HepG2 (cell line): ENCODE results near the gene FNDC3B. TPM values are rescaled to one million over a fixed set of nuclear protein-coding genes. Genes with fewer than 3 reads are reported as not detected.

ENCODE experiments used
- ADNP ChIP-seq: sonication (generic); formaldehyde crosslinking; IDR thresholded peaks from 2 replicates; pipeline ENCODE4 v1.4.0; 2020; ENCODE audit warnings: missing genetic modification reagents
- ATRX ChIP-seq: sonication (generic); formaldehyde crosslinking; IDR thresholded peaks from 2 replicates; pipeline ENCODE4 v1.4.0; 2020; ENCODE audit warnings: missing genetic modification reagents, borderline replicate concordance
- GABPB1 ChIP-seq: IDR thresholded peaks from 2 replicates; pipeline ENCODE4 v1.6.1; 2016; ENCODE audit warnings: mild to moderate bottlenecking, missing genetic modification reagents, moderate library complexity, missing compliant biosample characterization
- HHEX ChIP-seq: IDR thresholded peaks from 2 replicates; pipeline ENCODE4 v1.6.1; 2016; ENCODE audit warnings: control low read depth
- NFE2L2 ChIP-seq: fragments of 150-350 bp; IDR thresholded peaks from 2 replicates; pipeline ENCODE4 v1.6.1; 2014; ENCODE audit warnings: low read length
- SRSF1 ChIP-seq: fragments of 200-400 bp; formaldehyde crosslinking; optimal IDR thresholded peaks from 2 replicates; pipeline ENCODE3; 2017; ENCODE audit warnings: mild to moderate bottlenecking, low read depth, low read length, moderate library complexity
- SRY ChIP-seq: sonication (generic); formaldehyde crosslinking; IDR thresholded peaks from 2 replicates; pipeline ENCODE4 v1.8.0; 2022; ENCODE audit warnings: mild to moderate bottlenecking, missing genetic modification reagents
- TCF12 ChIP-seq, 2 experiments: fragments of 450-650 bp in 1 of 2; sonication (generic) in 1 of 2; formaldehyde crosslinking in 1 of 2; IDR thresholded peaks; 2 replicates each; pipeline versions ENCODE4 v1.6.1 to v1.8.0; 2017 to 2022; ENCODE audit warnings: antibody characterized with exemption in 1 of 2, mild to moderate bottlenecking in 1 of 2, missing genetic modification reagents in 1 of 2, moderate library complexity in 1 of 2
- ZMYM2 ChIP-seq: sonication (generic); formaldehyde crosslinking; IDR thresholded peaks from 2 replicates; pipeline ENCODE4 v1.8.0; 2022; ENCODE audit warnings: mild to moderate bottlenecking, missing genetic modification reagents
- ZNF432 ChIP-seq: sonication (generic); formaldehyde crosslinking; IDR thresholded peaks from 2 replicates; pipeline ENCODE4 v1.5.0; 2020; ENCODE audit warnings: missing genetic modification reagents, mild to moderate bottlenecking, borderline replicate concordance
- ZNF569 ChIP-seq: sonication (generic); formaldehyde crosslinking; IDR thresholded peaks from 2 replicates; pipeline ENCODE4 v1.5.0; 2020; ENCODE audit warnings: mild to moderate bottlenecking, missing genetic modification reagents, moderate library complexity, borderline replicate concordance
- ZNF577 ChIP-seq: sonication (generic); formaldehyde crosslinking; IDR thresholded peaks from 2 replicates; pipeline ENCODE4 v1.4.0; 2020; ENCODE audit warnings: mild to moderate bottlenecking, low read depth, missing genetic modification reagents, borderline replicate concordance
- polyA plus RNA-seq, 8 experiments: library from polyadenylated mRNA; depleted of rRNA in 3 of 8; stranded (reverse) in 7 of 8; unstranded in 1 of 8; fragments of >200 nt; fragmentation: Illumina TruSeq in 4 of 8; extraction: Trizol in 4 of 8; gene quantifications; 2 replicates each; pipeline versions ENCODE4 v1.2.1 to v1.2.3, GENCODE V29; 2011 to 2016; ENCODE audit warnings: low read depth in 4 of 8, missing spikeins in 1 of 8, mixed read lengths in 1 of 8; ENCODE audit not compliant: insufficient read depth in 1 of 8
- total RNA-seq, 5 experiments: library from RNA; depleted of rRNA; stranded (reverse); fragments of >200 nt; fragmentation: Illumina TruSeq; extraction: Trizol; gene quantifications; 2 replicates each; pipeline ENCODE4 v1.2.3, GENCODE V29; 2016; ENCODE audit warnings: low read depth in 1 of 5
- TF ChIP-seq, protein P1 (sequence below): sonication (generic); formaldehyde crosslinking; IDR thresholded peaks from 2 replicates; pipeline ENCODE4 v1.5.1; 2020; ENCODE audit warnings: mild to moderate bottlenecking, missing genetic modification reagents
- TF ChIP-seq, protein P2 (sequence below): sonication (generic); formaldehyde crosslinking; IDR thresholded peaks from 2 replicates; pipeline ENCODE4 v1.5.0; 2020; ENCODE audit warnings: missing genetic modification reagents, mild to moderate bottlenecking, borderline replicate concordance
- TF ChIP-seq, protein P3 (sequence below): sonication (generic); formaldehyde crosslinking; conservative IDR thresholded peaks from 2 replicates; pipeline ENCODE4 v1.5.0; 2020; ENCODE audit warnings: missing genetic modification reagents
- TF ChIP-seq, protein P4 (sequence below): sonication (generic); formaldehyde crosslinking; IDR thresholded peaks from 2 replicates; pipeline ENCODE4 v1.4.0; 2020; ENCODE audit warnings: missing genetic modification reagents, borderline replicate concordance

Gene FNDC3B
- total and polyA plus RNA-seq, 2 of the 13 experiments (the other 11 are each of a cell fraction or from before 2014, with no cell fraction given): 74.8 to 103 TPM

DNA sequence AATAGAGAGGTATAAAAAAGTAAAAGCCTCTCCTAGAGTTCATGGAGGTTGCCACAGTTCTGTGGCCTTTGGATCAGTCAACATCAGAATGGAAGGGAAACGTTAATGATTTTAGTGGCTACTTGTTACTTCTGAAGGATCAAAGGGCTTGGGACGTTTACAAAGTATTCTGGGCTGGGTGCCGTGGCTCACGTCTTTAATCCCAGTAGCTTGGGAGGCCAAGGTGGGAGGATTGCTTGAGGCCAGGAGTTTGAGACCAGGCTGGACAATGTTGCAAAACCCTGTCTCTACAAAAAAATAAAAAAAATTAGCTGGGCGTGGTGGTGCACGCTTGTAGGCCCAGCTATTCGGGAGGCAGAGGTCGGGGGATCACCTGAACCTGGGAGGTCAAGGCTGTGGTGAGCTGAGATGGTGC lies 44.6 kb downstream of the FNDC3B start (continued):
- TF ChIP-seq, protein P1, sequence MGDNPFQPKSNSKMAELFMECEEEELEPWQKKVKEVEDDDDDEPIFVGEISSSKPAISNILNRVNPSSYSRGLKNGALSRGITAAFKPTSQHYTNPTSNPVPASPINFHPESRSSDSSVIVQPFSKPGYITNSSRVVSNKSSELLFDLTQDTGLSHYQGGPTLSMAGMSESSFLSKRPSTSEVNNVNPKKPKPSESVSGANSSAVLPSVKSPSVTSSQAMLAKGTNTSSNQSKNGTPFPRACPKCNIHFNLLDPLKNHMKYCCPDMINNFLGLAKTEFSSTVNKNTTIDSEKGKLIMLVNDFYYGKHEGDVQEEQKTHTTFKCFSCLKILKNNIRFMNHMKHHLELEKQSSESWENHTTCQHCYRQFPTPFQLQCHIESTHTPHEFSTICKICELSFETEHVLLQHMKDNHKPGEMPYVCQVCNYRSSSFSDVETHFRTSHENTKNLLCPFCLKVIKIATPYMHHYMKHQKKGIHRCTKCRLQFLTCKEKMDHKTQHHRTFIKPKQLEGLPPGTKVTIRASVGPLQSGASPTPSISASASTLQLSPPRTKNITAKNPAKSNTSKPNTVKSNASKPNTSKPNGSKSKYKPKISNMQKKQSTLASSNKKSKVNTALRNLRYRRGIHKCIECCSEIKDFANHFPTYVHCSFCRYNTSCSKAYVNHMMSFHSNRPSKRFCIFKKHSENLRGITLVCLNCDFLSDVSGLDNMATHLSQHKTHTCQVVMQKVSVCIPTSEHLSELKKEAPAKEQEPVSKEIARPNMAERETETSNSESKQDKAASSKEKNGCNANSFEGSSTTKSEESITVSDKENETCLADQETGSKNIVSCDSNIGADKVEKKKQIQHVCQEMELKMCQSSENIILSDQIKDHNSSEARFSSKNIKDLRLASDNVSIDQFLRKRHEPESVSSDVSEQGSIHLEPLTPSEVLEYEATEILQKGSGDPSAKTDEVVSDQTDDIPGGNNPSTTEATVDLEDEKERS (CRISPR knock-in tag): peak; percentile 95
- TF ChIP-seq, protein P2, sequence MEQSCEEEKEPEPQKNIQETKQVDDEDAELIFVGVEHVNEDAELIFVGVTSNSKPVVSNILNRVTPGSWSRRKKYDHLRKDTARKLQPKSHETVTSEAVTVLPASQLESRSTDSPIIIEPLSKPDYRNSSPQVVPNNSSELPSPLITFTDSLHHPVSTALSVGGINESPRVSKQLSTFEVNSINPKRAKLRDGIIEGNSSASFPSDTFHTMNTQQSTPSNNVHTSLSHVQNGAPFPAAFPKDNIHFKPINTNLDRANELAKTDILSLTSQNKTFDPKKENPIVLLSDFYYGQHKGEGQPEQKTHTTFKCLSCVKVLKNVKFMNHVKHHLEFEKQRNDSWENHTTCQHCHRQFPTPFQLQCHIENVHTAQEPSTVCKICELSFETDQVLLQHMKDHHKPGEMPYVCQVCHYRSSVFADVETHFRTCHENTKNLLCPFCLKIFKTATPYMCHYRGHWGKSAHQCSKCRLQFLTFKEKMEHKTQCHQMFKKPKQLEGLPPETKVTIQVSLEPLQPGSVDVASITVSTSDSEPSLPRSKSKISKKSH (CRISPR knock-in tag): no peak
- TF ChIP-seq ZNF569 (CRISPR knock-in tag): no peak
- TF ChIP-seq ADNP: peak; percentile 60; the same call in 1 of the 2 replicates
- TF ChIP-seq ZNF577: no peak
- no peak for TF ChIP-seq ATRX (CRISPR knock-in tag)
- no peak for TF ChIP-seq ZNF432 (CRISPR knock-in tag)
- TF ChIP-seq, protein P3, sequence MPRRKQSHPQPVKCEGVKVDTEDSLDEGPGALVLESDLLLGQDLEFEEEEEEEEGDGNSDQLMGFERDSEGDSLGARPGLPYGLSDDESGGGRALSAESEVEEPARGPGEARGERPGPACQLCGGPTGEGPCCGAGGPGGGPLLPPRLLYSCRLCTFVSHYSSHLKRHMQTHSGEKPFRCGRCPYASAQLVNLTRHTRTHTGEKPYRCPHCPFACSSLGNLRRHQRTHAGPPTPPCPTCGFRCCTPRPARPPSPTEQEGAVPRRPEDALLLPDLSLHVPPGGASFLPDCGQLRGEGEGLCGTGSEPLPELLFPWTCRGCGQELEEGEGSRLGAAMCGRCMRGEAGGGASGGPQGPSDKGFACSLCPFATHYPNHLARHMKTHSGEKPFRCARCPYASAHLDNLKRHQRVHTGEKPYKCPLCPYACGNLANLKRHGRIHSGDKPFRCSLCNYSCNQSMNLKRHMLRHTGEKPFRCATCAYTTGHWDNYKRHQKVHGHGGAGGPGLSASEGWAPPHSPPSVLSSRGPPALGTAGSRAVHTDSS: no peak
- no peak for TF ChIP-seq NFE2L2
- TF ChIP-seq SRSF1: no peak
- TF ChIP-seq, protein P4, sequence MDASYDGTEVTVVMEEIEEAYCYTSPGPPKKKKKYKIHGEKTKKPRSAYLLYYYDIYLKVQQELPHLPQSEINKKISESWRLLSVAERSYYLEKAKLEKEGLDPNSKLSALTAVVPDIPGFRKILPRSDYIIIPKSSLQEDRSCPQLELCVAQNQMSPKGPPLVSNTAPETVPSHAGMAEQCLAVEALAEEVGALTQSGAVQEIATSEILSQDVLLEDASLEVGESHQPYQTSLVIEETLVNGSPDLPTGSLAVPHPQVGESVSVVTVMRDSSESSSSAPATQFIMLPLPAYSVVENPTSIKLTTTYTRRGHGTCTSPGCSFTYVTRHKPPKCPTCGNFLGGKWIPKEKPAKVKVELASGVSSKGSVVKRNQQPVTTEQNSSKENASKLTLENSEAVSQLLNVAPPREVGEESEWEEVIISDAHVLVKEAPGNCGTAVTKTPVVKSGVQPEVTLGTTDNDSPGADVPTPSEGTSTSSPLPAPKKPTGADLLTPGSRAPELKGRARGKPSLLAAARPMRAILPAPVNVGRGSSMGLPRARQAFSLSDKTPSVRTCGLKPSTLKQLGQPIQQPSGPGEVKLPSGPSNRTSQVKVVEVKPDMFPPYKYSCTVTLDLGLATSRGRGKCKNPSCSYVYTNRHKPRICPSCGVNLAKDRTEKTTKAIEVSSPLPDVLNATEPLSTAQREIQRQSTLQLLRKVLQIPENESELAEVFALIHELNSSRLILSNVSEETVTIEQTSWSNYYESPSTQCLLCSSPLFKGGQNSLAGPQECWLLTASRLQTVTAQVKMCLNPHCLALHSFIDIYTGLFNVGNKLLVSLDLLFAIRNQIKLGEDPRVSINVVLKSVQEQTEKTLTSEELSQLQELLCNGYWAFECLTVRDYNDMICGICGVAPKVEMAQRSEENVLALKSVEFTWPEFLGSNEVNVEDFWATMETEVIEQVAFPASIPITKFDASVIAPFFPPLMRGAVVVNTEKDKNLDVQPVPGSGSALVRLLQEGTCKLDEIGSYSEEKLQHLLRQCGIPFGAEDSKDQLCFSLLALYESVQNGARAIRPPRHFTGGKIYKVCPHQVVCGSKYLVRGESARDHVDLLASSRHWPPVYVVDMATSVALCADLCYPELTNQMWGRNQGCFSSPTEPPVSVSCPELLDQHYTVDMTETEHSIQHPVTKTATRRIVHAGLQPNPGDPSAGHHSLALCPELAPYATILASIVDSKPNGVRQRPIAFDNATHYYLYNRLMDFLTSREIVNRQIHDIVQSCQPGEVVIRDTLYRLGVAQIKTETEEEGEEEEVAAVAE (CRISPR knock-in tag): no peak
- TF ChIP-seq SRY (CRISPR knock-in tag): no peak
- TF ChIP-seq TCF12 (IDR thresholded peaks at IDR 0.05): no peak
- no peak for TF ChIP-seq TCF12 (CRISPR knock-in tag; IDR thresholded peaks at IDR 0.05)
- 0 out of 2 replicates have a peak, but pooled peaks have one; percentile 44 for TF ChIP-seq HHEX
- no peak for TF ChIP-seq GABPB1 (CRISPR knock-in tag)
- TF ChIP-seq ZMYM2 (CRISPR knock-in tag): peak; percentile 99
